Astrocyte of the spinal cord (primary cell): ENCODE measurements around the gene MME.

Source experiments
- DNase-seq: peaks from one replicate; pipeline ENCODE4 v3.0.0; 2011; ENCODE audit warnings: low read depth, low spot score
- H3K4me3 ChIP-seq: 2 replicates; pipeline ENCODE4 v1.5.1; 2011; ENCODE audit warnings: low read depth, mild to moderate bottlenecking, low read length, moderate library complexity
- CTCF ChIP-seq: IDR thresholded peaks from 2 replicates; pipeline ENCODE4 v1.5.1; 2012; ENCODE audit warnings: low read depth, mild to moderate bottlenecking, low read length, inconsistent platforms
- in situ Hi-C: cut with HindIII; loops from 2 replicates; pipeline ENCODE4 v1.10.0; 2017; ENCODE audit warnings: low sequenced_read_pairs

The MME gene

DNA sequence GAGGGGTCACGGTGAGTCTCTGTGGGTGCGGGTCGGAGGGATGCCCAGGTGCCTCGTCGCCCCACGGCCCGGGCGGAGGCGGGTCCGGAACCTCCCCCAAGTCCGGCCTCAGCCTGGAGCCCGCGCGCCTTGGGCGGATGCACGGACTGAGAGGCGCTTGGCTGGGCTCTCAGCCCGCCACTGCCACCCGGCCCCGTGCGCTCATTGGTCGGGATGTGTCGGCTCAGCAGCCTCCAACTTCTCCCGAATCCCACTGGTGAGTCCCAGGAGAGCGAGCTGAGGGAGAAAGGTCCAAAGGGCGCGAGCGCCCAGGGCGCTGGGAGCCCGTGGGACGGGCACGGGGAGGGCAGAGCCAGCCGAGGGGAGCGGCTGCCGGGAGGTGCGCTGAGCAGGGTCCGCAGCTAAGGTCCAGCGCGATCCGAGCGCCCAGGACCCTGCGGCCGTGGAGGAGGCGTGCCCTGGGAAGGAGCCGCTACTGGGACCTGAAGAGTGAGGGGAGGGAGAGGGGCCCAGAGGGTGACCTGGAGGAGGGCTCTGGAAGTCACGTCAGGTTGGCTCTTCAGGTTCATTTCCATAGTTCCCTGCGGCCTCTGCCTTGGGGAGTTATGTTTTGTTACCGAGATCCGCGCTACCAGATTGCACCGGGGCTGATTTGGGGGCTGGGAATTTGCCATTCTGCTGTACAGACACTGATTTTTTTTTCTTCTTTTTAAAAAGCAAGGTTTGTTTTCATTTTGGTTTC lies at the start of gene MME:
Gene MME, plus strand, starts transcription at position 574 of the 742 bp plus-strand sequence. CDS start 3,849 bp downstream, outside the sequence.
- in situ Hi-C loops, result no loop called here
- peak within 1 kb of the TSS; percentile 62 for H3K4me3 ChIP-seq
- no peak for TF ChIP-seq CTCF
- peak; percentile 63 for DNase-seq

DNA sequence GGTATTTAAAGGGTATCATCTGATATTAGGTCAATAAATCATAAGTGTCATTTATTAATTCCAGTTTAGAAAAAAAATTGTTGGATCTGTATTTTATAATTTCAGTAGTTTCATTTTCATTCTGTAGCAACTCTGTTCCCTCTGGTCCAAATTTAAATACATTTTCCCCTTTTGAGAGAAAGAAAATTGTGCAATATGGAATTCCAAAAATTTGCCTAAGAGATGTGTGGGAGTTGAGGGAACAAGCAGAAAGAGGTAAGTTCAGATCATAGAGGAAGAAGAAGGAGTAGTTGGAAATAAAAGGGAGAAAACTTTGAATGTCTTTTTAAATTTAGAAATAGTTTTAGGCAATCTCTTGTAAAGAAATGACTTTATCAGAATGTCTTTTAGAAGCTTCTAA lies 48.9 kb upstream of the MME start:
- TF ChIP-seq CTCF, result no peak
- no peak overlapping the region for H3K4me3 ChIP-seq
- in situ Hi-C loops, result no loop called here
- DNase-seq, result no peak

GRCh38 chr3:155032918-155033317 lies 47.2 kb upstream of the MME start:
- DNase-seq, result peak; percentile 51
- in situ Hi-C loops, result no loop called here
- H3K4me3 ChIP-seq, result no peak overlapping the region
- no peak for TF ChIP-seq CTCF

DNA sequence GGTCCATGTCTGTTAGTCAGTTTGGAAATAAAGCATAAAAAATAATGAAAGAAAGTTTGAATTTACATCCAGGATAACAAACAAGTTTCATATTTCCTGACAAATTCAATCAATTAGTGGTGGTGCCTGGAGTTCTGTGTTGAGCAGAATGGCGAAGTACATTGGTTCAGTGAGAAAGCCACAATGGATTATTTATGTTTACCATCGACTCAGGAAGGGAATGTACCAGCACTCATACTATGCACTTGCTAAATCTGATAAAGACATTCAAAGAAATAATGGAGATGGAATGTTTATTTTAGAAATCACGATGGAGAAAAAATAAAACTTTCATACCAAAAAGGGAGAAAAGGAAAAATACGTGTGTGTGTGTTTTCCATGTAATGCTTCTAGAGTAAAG lies 45.3 kb upstream of the MME start:
- no peak overlapping the region for H3K4me3 ChIP-seq
- in situ Hi-C loops, result no loop called here
- TF ChIP-seq CTCF, result no peak
- DNase-seq, result peak; percentile 31

DNA sequence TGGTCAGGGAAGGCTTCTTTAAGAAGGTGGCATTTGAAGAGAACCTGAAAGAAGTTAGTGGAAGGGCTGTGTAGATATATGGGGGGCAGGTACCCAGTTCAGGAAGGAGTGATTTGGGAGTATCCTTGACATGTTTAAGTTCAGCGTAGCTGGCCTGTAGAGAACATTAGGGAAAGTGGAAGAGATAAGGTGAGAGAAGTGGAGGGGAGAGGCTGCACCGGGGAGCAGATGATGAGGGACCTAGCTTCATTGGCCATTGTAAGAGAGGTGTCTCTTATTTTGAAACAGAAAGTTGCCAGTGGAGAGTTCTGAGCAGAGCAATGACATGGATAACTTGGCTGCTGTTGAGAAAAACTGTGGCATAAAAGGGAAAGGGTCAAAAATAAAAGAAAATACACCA lies 44.6 kb upstream of the MME start:
- no peak for TF ChIP-seq CTCF
- in situ Hi-C loops, result no loop called here
- H3K4me3 ChIP-seq, result no peak overlapping the region
- DNase-seq, result no peak

DNA sequence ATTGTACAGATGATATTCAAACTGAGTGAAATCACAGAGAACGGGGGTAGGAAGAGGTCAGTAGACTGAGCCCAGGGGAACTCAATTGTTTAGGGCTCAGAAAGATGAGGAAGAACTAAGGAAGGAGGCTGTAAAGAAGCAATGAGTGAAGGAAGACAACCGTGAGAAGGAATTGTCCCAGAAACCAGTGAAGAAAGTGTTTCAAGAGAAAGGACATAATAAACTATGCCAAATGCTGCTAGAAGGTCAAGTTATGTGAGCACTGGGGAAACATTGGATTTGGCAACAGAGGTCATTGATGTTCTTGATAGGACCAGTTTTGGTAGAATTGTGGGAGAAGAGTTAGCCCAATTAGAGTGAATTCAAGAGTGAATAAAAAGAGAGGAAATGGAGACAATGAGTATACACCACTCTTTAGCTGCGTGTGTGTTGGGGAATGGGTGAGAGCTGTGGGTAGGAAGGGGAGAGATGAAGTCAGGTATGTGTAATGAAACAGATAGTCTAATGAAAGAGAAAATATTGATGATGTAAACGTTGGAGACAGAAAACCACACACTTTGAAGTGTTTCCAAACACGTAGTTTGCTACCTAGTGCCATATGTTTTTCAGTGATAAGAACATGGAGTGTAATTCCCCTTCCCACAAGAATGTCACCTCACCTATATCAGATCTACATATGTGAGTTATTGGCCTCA lies 42.5 kb upstream of the MME start:
- in situ Hi-C loops, result no loop called here
- no peak for DNase-seq

More for the DNA sequence above, 42.5 kb upstream of the MME start:
- no peak for TF ChIP-seq CTCF
- H3K4me3 ChIP-seq, result no peak overlapping the region
